ENCODE results near the gene KCNJ6.

Gene KCNJ6

GRCh38 chr21:37903396-37903795 lies 12.9 kb downstream of the KCNJ6 start:
- DNase-seq: no peak

- DNase-seq: no peak
These were observed 17.1 kb downstream of the KCNJ6 start for GRCh38 chr21:37899146-37899545.

GRCh38 chr21:37896788-37897187 lies 19.5 kb downstream of the KCNJ6 start:
- DNase-seq: no peak

GRCh38 chr21:37891972-37892371 lies 24.3 kb downstream of the KCNJ6 start:
- no peak for DNase-seq

- no peak for DNase-seq
These were observed 27.6 kb downstream of the KCNJ6 start for GRCh38 chr21:37888659-37889058.

- DNase-seq: no peak
These were observed 29.4 kb downstream of the KCNJ6 start for GRCh38 chr21:37886726-37887299.

GRCh38 chr21:37886120-37886519 lies 30.1 kb downstream of the KCNJ6 start:
- no peak for DNase-seq

GRCh38 chr21:37878946-37879660 lies 37.2 kb downstream of the KCNJ6 start:
- DNase-seq: no peak

- no peak for DNase-seq
These were observed 38.2 kb downstream of the KCNJ6 start for GRCh38 chr21:37877888-37878684.

- no peak for DNase-seq
These were observed 39.1 kb downstream of the KCNJ6 start for GRCh38 chr21:37877171-37877570.

- DNase-seq: peak; percentile 60 to 72 (median 67)
These were observed 39.7 kb downstream of the KCNJ6 start for GRCh38 chr21:37876561-37876960.

GRCh38 chr21:37874904-37875780 lies 41.1 kb downstream of the KCNJ6 start:
- no peak for DNase-seq

GRCh38 chr21:37874481-37874880 lies 41.8 kb downstream of the KCNJ6 start:
- no peak for DNase-seq

- DNase-seq: no peak
These were observed 42.6 kb downstream of the KCNJ6 start for GRCh38 chr21:37873655-37874054.

- DNase-seq: no peak
These were observed 45.0 kb downstream of the KCNJ6 start for GRCh38 chr21:37871121-37871862.

GRCh38 chr21:37870221-37870620 lies 46.0 kb downstream of the KCNJ6 start:
- DNase-seq: no peak

- DNase-seq: no peak
These were observed 46.6 kb downstream of the KCNJ6 start for GRCh38 chr21:37869661-37870060.

GRCh38 chr21:37868446-37869295 lies 47.6 kb downstream of the KCNJ6 start:
- DNase-seq: no peak

- DNase-seq: peak; percentile 83 to 94 (median 91)
These were observed 50.2 kb downstream of the KCNJ6 start for GRCh38 chr21:37866027-37866426.

GRCh38 chr21:37865156-37865555 lies 51.1 kb downstream of the KCNJ6 start:
- DNase-seq: peak; percentile 68 to 85 (median 70)

GRCh38 chr21:37863842-37864241 lies 52.4 kb downstream of the KCNJ6 start:
- DNase-seq: peak; percentile 91 to 96 (median 96)
